GM21423 (cell line): ENCODE results near the gene ADH1A.
"Not testable (repeated sequence)": the region's sequence is repeated elsewhere in the genome, so short reads cannot be mapped to it uniquely, and the experiment has no call there.

ENCODE experiments used
- ATAC-seq: cut with Tn5 transposase; IDR thresholded peaks from one replicate; pipeline ENCODE4 v1.9.1; 2021; ENCODE audit warnings: mild to moderate bottlenecking, moderate library complexity; ENCODE audit not compliant: unreplicated experiment

ADH1A gene

GRCh38 chr4:99290848-99291786, at the start of gene ADH1A:
Gene ADH1A, minus strand, starts transcription at chr4:99290985. Its CDS starts 71 bp downstream, at chr4:99290914.
- no peak for ATAC-seq

GRCh38 chr4:99339172-99339571, 48.4 kb upstream of the ADH1A start:
- ATAC-seq, result no peak

GRCh38 chr4:99336553-99336952, 45.8 kb upstream of the ADH1A start:
- no peak for ATAC-seq

- no peak for ATAC-seq
These were observed 44.1 kb upstream of the ADH1A start for GRCh38 chr4:99334880-99335279.

- ATAC-seq, result no peak
These were observed 39.9 kb upstream of the ADH1A start for GRCh38 chr4:99330648-99331047.

GRCh38 chr4:99329876-99330275, 39.1 kb upstream of the ADH1A start:
- ATAC-seq, result no peak

DNA sequence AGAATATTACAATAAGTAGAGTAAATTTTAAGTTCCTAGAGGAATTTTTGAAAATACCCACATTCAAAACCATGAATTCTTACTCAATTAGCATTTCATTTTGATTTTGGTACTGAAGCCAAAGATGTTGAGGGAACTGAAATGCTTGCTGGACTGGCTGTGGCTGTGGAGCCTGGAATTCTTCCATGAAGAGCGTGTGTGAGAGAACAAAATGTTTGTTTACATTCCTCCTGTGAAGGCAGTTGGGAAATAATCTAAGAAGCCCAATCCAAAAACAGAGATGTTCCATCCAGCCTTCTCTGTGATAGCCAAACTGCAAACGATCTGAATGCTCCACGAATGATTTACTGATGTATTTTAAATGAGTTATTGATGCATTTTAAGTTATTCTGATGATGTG, 34.2 kb upstream of the ADH1A start:
- no peak for ATAC-seq

DNA sequence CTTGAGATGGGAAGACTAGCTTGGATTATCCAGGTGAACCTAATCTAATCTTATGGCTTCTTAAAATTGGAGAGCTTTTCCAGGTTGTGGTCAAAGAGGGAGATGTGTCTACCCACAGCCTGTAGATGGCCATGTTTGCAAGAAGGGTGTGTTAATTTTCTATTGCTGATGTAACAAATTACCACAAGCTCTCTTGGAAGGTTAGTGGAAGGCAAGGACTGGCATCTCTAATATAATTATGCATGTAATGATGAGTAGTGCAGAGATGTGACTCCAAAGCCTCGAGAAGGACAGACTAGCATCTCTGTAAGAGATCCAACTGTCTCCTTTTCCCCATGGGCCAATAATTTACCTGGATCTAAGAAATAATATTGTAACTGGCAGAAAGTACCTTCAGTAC, 33.6 kb upstream of the ADH1A start:
- no peak for ATAC-seq

GRCh38 chr4:99323756-99324155, 33.0 kb upstream of the ADH1A start:
- ATAC-seq, result no peak

DNA sequence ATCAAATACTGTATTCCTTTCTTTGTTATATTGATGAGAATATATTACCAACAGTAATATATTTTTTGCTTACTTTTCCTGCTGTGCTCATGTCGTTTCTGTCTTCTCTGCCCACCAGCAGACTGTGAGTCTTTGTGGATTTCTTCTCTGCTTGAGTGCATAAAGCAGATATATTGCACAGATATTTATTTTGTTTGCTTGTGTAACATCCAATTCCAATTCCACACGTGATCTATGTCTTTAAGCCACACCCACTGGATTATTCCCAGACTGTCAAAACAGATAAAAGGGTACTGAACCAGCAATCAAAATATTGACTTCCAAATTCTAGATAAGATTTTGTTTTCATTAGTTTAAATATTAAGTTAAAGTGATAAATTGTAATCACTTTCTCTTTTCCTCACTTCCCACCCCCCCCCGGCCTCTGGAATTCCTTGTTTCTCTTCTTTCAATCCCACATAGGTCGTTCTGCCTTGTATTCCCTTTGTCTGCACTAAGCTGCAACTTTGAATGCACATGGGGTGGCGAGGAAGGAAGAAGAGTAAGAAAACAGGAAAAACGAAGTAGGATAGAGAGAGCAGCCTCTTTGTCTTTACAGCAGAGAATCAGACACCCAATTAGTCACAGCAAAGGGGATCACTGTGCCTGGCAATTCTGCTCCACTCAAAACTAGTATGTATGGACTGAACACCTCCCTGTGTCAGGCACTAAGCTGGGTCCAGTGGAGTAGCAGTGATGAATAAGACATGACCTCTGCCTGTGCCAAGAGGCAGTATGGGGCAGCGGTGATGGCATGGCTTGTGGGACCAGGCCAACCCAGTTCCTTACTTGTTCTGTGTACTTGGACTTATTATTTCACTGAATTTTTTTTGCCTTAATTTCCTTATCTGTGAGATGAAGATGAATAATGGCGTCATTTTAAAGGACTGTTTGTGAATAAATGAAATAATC, 30.7 kb upstream of the ADH1A start, which contains the start of gene ADH1B:
ADH1B (minus strand) TSS at position 161 of the 951 bp plus-strand sequence; CDS start at position 91, 70 bp downstream.
- no peak for ATAC-seq

GRCh38 chr4:99317811-99318210, 27.0 kb upstream of the ADH1A start:
- ATAC-seq, result not testable (repeated sequence)

DNA sequence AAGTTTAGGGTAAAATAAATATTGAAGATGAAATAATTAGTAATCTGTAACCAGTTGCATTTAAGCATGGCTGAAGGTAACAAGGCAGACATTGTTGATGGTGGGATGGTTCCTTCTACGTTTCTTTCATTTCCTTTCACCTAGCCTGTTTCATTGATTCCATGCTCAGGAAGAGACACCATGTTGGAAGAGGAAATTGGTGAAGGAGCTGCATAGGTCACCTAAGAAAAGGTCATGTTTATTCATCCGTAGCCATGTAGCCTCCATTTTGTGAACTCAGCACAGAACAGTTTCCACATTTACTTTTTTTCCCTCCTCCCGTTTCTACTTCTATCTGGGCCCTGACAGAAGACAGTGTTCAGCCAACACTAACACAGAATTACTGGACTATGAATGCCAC, 26.6 kb upstream of the ADH1A start:
- ATAC-seq, result no peak

- no peak for ATAC-seq
These were observed 25.1 kb upstream of the ADH1A start for GRCh38 chr4:99315839-99316238.

DNA sequence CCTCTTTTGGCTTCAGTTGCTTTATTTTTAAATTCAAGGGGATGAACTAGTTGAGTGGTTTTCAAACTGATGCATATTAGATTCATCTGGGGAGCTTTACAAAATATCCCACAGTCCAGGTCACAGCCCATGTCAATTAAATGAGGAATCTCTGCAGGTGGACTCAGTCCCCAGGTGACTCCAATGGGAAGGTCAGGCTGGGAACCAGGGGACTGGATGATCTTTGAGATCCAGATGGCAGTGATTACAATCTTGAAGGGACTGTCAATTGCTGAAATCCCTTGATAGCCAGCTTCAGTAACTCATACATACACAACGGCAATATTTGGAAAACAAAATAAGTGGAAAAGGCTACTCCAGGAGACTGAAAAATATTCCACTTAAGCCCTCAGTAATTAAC, 23.4 kb upstream of the ADH1A start:
- ATAC-seq, result no peak

DNA sequence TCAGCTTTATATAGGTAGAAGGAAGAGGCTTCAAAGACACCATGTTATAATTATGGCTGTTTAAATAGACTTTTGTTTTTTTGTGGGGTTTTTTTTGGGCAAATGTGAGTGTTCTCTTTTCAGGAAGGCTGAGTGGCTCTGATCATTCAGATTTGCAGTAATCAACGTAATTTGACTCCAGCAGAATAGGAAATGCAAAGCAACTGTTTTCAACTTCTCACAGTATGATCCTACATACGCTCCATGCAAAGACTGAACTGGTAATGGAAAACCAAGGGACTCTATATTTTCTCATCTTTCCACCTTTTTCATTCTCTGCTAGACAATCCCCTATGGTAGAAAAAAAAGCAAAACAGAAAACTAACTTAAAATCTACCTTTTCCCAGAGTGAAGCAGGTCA, 19.6 kb upstream of the ADH1A start:
- no peak for ATAC-seq

DNA sequence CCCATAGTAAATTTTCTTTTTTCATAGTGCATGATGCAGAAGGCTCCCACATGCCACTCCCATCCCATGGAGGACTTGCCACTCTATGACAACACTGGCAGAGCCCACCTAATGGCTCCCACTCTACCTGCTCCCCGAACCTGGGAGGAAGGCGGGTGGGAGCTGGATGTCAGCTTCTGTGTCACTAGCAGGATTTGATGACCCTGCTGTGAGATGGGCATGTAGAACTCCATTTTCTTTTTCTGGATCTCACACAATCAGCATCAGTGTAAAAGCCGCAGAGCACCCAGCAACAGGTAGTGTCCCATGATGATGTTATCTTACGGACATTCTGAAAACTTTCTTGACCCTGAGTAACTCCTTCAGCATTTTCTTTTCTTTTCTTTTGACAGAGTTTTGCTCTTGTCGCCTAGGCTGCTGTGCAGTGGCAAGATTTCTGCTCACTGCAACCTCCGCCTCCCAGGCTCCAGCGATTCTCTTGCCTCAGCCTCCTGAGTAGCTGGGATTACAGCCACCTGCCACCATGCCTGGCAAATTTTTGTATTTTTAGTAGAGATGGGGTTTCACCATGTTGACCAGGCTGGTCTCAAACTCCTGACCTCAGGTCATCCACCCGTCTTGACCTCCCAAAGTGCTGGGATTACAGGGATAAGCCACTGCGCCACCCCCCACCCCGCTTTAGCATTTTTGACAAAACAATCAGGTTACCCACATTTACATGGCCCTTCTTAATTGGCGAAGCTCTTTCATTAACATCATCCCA, 15.0 kb upstream of the ADH1A start:
- ATAC-seq, result no peak

GRCh38 chr4:99301376-99302164, 10.8 kb upstream of the ADH1A start:
- ATAC-seq, result no peak

- no peak for ATAC-seq
These were observed 10.1 kb upstream of the ADH1A start for GRCh38 chr4:99300934-99301333.

GRCh38 chr4:99293357-99293756, 2.6 kb upstream of the ADH1A start:
- ATAC-seq, result no peak

- ATAC-seq, result no peak
These were observed 5.4 kb downstream of the ADH1A start for GRCh38 chr4:99285387-99285786.
